Cardiac septum (tissue), 1 donor: ENCODE results near the gene PRKAG2. TPM values are rescaled to one million over a fixed set of nuclear protein-coding genes. Genes with fewer than 3 reads are reported as not detected.

Source experiments
- DNase-seq: peaks from one replicate; pipeline ENCODE4 v3.0.0-alpha.2; 2020; ENCODE audit warnings: low spot score
- intact Hi-C: fragments of 100-400 bp; cut with DNase I; formaldehyde crosslinking; loops from one replicate; pipeline ENCODE4 v1.14.0; 2022
- total RNA-seq: library from RNA; stranded (reverse); fragmentation: NEBNext Ultra II Directional; extraction: Animal tissue kit (Norgen Biotek cat#: 25700); gene quantifications from one replicate; pipeline ENCODE4 v1.2.1, GENCODE V29; 2021
- donor health status: DM: no; HTN: no; CAD: no.

PRKAG2 gene
- total RNA-seq, 1 donor from 2014 or later: 106 TPM

- intact Hi-C loops: loop anchor here (10.0 kb wide), 1 partner anchor 155 kb away; the partner anchor contains the start of gene GALNT11
- no peak for DNase-seq
These were observed 7.5 kb downstream of the PRKAG2 start for GRCh38 chr7:151869455-151869854.

- intact Hi-C loops: loop anchor here (10.0 kb wide), 1 partner anchor 156 kb away; the partner anchor contains the start of gene GALNT11
- DNase-seq: no peak
These were observed 7.8 kb downstream of the PRKAG2 start for GRCh38 chr7:151869109-151869428.

- intact Hi-C loops: loop anchor here (10.0 kb wide), 1 partner anchor 156 kb away; the partner anchor contains the start of gene GALNT11
- DNase-seq: no peak
These were observed 8.4 kb downstream of the PRKAG2 start for GRCh38 chr7:151868396-151869108.

- DNase-seq: no peak
- intact Hi-C loops: loop anchor here (10.0 kb wide), 1 partner anchor 157 kb away; the partner anchor contains the start of gene GALNT11
These were observed 9.0 kb downstream of the PRKAG2 start for GRCh38 chr7:151867912-151868311.

GRCh38 chr7:151866761-151867655 is 9.9 kb downstream of the PRKAG2 start:
- intact Hi-C loops: loop anchor here (10.0 kb wide), 1 partner anchor 158 kb away; the partner anchor contains the start of gene GALNT11
- DNase-seq: no peak

- DNase-seq: no peak
- intact Hi-C loops: loop anchor here (10.0 kb wide), 1 partner anchor 159 kb away; the partner anchor contains the start of gene GALNT11
These were observed 10.9 kb downstream of the PRKAG2 start for GRCh38 chr7:151866028-151866427.

GRCh38 chr7:151865070-151865670 is 11.7 kb downstream of the PRKAG2 start:
- intact Hi-C loops: loop anchor here (10.0 kb wide), 1 partner anchor 160 kb away; the partner anchor contains the start of gene GALNT11
- no peak for DNase-seq

- intact Hi-C loops: loop anchor here (10.0 kb wide), 1 partner anchor 160 kb away; the partner anchor contains the start of gene GALNT11
- DNase-seq: no peak
These were observed 12.4 kb downstream of the PRKAG2 start for GRCh38 chr7:151864561-151864960.

- DNase-seq: no peak
These were observed 12.8 kb downstream of the PRKAG2 start for GRCh38 chr7:151864081-151864480.

GRCh38 chr7:151863386-151864079 is 13.4 kb downstream of the PRKAG2 start:
- intact Hi-C loops: loop anchor here (10.0 kb wide), 1 partner anchor 161 kb away; the partner anchor contains the start of gene GALNT11
- no peak for DNase-seq

More at GRCh38 chr7:151864081-151864480, 12.8 kb downstream of the PRKAG2 start:
- intact Hi-C loops: loop anchor here (10.0 kb wide), 1 partner anchor 161 kb away; the partner anchor contains the start of gene GALNT11

GRCh38 chr7:151862606-151863381 is 14.1 kb downstream of the PRKAG2 start:
- intact Hi-C loops: loop anchor here (10.0 kb wide), 1 partner anchor 162 kb away; the partner anchor contains the start of gene GALNT11
- DNase-seq: no peak

- no peak for DNase-seq
These were observed 15.0 kb downstream of the PRKAG2 start for GRCh38 chr7:151861881-151862280.

GRCh38 chr7:151860771-151861170 is 16.1 kb downstream of the PRKAG2 start:
- intact Hi-C loops: loop anchor here (10.0 kb wide), 1 partner anchor 164 kb away; the partner anchor contains the start of gene GALNT11
- DNase-seq: no peak

More at GRCh38 chr7:151861881-151862280, 15.0 kb downstream of the PRKAG2 start:
- intact Hi-C loops: loop anchor here (10.0 kb wide), 1 partner anchor 163 kb away; the partner anchor contains the start of gene GALNT11

- intact Hi-C loops: loop anchor here (10.0 kb wide), 2 partner anchors 75 to 165 kb away; partner anchors contain the start of gene GALNT11
- no peak for DNase-seq
These were observed 16.8 kb downstream of the PRKAG2 start for GRCh38 chr7:151859948-151860685.

GRCh38 chr7:151859111-151859947 is 17.6 kb downstream of the PRKAG2 start:
- intact Hi-C loops: loop anchor here (10.0 kb wide), 1 partner anchor 75 kb away; no protein-coding TSS in a partner anchor

GRCh38 chr7:151858456-151858855 is 18.5 kb downstream of the PRKAG2 start:
- intact Hi-C loops: loop anchor here (10.0 kb wide), 1 partner anchor 74 kb away; no protein-coding TSS in a partner anchor
- DNase-seq: no peak

More at GRCh38 chr7:151859111-151859947, 17.6 kb downstream of the PRKAG2 start:
- DNase-seq: no peak
